ENCODE data around the gene CENPS. TPM values are rescaled to one million over a fixed set of nuclear protein-coding genes. Genes with fewer than 3 reads are reported as not detected.
A peak's percentile ranks its signal among the peaks of the same experiment; 100 is the strongest.

The CENPS gene
- total and polyA plus RNA-seq, 9 of the 15 experiments (the other 6 are each of a cell fraction or from before 2014, with no cell fraction given), result 10.2 to 36.0 (median 26.0) TPM

- TF ChIP-seq ELK3 (CRISPR knock-in tag; IDR thresholded peaks at IDR 0.05) (no peak), ZNF175 (CRISPR knock-in tag; IDR thresholded peaks at IDR 0.05; ENCODE audit: low read depth) (peak; percentile 50; the same call in 1 of the 2 replicates), MGA (IDR thresholded peaks at IDR 0.05) (no peak), CREB3L1 (IDR thresholded peaks at IDR 0.05; ENCODE audit: borderline replicate concordance, low read depth) (no peak; the same call in 1 of the 2 replicates)
- TF ChIP-seq, protein P1, sequence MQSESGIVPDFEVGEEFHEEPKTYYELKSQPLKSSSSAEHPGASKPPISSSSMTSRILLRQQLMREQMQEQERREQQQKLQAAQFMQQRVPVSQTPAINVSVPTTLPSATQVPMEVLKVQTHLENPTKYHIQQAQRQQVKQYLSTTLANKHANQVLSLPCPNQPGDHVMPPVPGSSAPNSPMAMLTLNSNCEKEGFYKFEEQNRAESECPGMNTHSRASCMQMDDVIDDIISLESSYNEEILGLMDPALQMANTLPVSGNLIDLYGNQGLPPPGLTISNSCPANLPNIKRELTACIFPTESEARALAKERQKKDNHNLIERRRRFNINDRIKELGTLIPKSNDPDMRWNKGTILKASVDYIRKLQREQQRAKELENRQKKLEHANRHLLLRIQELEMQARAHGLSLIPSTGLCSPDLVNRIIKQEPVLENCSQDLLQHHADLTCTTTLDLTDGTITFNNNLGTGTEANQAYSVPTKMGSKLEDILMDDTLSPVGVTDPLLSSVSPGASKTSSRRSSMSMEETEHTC (IDR thresholded peaks at IDR 0.05), result no peak
- TF ChIP-seq, protein P2, sequence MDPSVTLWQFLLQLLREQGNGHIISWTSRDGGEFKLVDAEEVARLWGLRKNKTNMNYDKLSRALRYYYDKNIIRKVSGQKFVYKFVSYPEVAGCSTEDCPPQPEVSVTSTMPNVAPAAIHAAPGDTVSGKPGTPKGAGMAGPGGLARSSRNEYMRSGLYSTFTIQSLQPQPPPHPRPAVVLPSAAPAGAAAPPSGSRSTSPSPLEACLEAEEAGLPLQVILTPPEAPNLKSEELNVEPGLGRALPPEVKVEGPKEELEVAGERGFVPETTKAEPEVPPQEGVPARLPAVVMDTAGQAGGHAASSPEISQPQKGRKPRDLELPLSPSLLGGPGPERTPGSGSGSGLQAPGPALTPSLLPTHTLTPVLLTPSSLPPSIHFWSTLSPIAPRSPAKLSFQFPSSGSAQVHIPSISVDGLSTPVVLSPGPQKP (CRISPR knock-in tag; IDR thresholded peaks at IDR 0.05), result no peak
- TF ChIP-seq, protein P3, sequence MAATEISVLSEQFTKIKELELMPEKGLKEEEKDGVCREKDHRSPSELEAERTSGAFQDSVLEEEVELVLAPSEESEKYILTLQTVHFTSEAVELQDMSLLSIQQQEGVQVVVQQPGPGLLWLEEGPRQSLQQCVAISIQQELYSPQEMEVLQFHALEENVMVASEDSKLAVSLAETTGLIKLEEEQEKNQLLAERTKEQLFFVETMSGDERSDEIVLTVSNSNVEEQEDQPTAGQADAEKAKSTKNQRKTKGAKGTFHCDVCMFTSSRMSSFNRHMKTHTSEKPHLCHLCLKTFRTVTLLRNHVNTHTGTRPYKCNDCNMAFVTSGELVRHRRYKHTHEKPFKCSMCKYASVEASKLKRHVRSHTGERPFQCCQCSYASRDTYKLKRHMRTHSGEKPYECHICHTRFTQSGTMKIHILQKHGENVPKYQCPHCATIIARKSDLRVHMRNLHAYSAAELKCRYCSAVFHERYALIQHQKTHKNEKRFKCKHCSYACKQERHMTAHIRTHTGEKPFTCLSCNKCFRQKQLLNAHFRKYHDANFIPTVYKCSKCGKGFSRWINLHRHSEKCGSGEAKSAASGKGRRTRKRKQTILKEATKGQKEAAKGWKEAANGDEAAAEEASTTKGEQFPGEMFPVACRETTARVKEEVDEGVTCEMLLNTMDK (IDR thresholded peaks at IDR 0.05; ENCODE audit: borderline replicate concordance, insufficient read depth, low read depth, low read length, poor library complexity, severe bottlenecking), result no peak
Measured at GRCh38 chr1:10399444-10399941, 30.7 kb upstream of the CENPS start (continued).

All from K562 (cell line).